ENCODE measurements around the gene TCF25.

DNA sequence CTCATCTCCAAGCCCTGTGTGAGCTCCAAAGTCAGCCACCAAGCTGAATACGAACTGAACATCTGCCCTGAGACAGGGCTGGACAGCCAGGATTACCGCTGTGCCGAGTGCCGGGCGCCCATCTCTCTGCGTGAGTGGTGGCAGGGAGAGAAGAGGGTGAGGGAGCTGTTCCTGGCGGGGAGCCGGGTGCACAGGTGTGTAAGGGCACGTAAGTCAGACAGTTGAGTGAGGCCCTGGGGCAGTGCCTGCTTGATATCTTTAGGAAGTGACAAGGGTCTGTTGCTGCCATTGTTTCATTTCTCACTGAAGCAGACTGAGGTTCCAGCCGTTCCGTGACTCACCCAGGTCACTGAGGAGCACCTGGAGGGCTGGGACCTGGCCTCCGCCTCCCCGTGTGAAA, 87.6 kb downstream of the TCF25 start:
- TF ChIP-seq, protein P1, sequence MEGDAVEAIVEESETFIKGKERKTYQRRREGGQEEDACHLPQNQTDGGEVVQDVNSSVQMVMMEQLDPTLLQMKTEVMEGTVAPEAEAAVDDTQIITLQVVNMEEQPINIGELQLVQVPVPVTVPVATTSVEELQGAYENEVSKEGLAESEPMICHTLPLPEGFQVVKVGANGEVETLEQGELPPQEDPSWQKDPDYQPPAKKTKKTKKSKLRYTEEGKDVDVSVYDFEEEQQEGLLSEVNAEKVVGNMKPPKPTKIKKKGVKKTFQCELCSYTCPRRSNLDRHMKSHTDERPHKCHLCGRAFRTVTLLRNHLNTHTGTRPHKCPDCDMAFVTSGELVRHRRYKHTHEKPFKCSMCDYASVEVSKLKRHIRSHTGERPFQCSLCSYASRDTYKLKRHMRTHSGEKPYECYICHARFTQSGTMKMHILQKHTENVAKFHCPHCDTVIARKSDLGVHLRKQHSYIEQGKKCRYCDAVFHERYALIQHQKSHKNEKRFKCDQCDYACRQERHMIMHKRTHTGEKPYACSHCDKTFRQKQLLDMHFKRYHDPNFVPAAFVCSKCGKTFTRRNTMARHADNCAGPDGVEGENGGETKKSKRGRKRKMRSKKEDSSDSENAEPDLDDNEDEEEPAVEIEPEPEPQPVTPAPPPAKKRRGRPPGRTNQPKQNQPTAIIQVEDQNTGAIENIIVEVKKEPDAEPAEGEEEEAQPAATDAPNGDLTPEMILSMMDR (IDR thresholded peaks at IDR 0.05 in 2 of 3, conservative IDR thresholded peaks at IDR 0.05 in 1 of 3; ENCODE audit: borderline replicate concordance in 1 of 3, insufficient read depth in 1 of 3, low read depth in 2 of 3, low read length in 2 of 3), result no peak
- TF ChIP-seq EZH2 (IDR thresholded peaks at IDR 0.05), result no peak
- TF ChIP-seq POLR2A (IDR thresholded peaks at IDR 0.05; ENCODE audit: borderline replicate concordance, extremely low read depth, insufficient read depth, insufficient read length), result no peak
- TF ChIP-seq SRF (IDR thresholded peaks at IDR 0.05; ENCODE audit: low read depth), result no peak
- TF ChIP-seq SP1 (IDR thresholded peaks at IDR 0.05; ENCODE audit: low read depth), result no peak
- TF ChIP-seq JUND (IDR thresholded peaks at IDR 0.05), result no peak
- no peak for TF ChIP-seq FOSL1 (IDR thresholded peaks at IDR 0.05; ENCODE audit: low read depth)
- no peak for TF ChIP-seq EZH2phosphoT487 (IDR thresholded peaks at IDR 0.05; ENCODE audit: borderline replicate concordance)
- TF ChIP-seq ZNF274 (IDR thresholded peaks at IDR 0.05; ENCODE audit: low read depth, low read length), result no peak
- TF ChIP-seq, protein P2, sequence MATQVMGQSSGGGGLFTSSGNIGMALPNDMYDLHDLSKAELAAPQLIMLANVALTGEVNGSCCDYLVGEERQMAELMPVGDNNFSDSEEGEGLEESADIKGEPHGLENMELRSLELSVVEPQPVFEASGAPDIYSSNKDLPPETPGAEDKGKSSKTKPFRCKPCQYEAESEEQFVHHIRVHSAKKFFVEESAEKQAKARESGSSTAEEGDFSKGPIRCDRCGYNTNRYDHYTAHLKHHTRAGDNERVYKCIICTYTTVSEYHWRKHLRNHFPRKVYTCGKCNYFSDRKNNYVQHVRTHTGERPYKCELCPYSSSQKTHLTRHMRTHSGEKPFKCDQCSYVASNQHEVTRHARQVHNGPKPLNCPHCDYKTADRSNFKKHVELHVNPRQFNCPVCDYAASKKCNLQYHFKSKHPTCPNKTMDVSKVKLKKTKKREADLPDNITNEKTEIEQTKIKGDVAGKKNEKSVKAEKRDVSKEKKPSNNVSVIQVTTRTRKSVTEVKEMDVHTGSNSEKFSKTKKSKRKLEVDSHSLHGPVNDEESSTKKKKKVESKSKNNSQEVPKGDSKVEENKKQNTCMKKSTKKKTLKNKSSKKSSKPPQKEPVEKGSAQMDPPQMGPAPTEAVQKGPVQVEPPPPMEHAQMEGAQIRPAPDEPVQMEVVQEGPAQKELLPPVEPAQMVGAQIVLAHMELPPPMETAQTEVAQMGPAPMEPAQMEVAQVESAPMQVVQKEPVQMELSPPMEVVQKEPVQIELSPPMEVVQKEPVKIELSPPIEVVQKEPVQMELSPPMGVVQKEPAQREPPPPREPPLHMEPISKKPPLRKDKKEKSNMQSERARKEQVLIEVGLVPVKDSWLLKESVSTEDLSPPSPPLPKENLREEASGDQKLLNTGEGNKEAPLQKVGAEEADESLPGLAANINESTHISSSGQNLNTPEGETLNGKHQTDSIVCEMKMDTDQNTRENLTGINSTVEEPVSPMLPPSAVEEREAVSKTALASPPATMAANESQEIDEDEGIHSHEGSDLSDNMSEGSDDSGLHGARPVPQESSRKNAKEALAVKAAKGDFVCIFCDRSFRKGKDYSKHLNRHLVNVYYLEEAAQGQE (IDR thresholded peaks at IDR 0.05; ENCODE audit: low read depth), result no peak

Data from HCT116 (cell line).